ENCODE results near the gene CETP. TPM values are rescaled to one million over a fixed set of nuclear protein-coding genes. Genes with fewer than 3 reads are reported as not detected.
A peak's percentile ranks its signal among the peaks of the same experiment; 100 is the strongest.

The CETP gene
- total RNA-seq, 1 experiment from 2014 or later, result not detected

DNA sequence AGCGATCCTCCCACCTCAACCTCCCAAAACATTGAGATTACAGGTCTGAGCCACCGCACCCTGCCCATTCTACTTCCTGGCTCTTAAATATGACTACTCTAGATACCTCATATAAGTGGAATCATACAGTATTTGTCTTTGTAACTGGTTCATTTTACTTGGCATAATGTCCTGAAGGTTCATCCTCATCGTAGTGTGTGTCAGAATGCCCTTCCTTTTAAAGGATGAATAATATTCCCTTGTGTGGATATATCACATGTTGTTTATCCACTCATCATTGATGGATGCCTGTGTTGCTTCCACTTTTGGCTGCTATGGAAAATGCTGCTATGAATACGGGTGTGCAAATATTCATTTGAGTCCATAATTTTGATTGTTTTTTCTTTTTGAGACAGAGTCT is 5.7 kb upstream of the CETP start:
- no peak overlapping the region for H3K4me3 ChIP-seq (ENCODE audit: low read length)
- H3K79me2 ChIP-seq (ENCODE audit: low read length), result no peaks in the 10 kb centered on the region
- CTCF ChIA-PET, result no interaction called here
- DNase-seq (no peak), ATAC-seq (no peak)
- no peaks in the 10 kb centered on the region for H3F3A ChIP-seq (ENCODE audit: low read length, unreplicated experiment)
- H3K27me3 ChIP-seq (ENCODE audit: low read length), result no peaks in the 10 kb centered on the region
- no TSS peak for BruUV-seq (replicated peaks)
- no peak overlapping the region for H2AFZ ChIP-seq (ENCODE audit: low read length)
- TF ChIP-seq, protein P1, sequence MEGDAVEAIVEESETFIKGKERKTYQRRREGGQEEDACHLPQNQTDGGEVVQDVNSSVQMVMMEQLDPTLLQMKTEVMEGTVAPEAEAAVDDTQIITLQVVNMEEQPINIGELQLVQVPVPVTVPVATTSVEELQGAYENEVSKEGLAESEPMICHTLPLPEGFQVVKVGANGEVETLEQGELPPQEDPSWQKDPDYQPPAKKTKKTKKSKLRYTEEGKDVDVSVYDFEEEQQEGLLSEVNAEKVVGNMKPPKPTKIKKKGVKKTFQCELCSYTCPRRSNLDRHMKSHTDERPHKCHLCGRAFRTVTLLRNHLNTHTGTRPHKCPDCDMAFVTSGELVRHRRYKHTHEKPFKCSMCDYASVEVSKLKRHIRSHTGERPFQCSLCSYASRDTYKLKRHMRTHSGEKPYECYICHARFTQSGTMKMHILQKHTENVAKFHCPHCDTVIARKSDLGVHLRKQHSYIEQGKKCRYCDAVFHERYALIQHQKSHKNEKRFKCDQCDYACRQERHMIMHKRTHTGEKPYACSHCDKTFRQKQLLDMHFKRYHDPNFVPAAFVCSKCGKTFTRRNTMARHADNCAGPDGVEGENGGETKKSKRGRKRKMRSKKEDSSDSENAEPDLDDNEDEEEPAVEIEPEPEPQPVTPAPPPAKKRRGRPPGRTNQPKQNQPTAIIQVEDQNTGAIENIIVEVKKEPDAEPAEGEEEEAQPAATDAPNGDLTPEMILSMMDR (conservative IDR thresholded peaks at IDR 0.05; ENCODE audit: low read depth, low read length), result no peak
- TF ChIP-seq EZH2phosphoT487 (IDR thresholded peaks at IDR 0.05; ENCODE audit: borderline replicate concordance, low read length) (no peak), EZH2 (IDR thresholded peaks at IDR 0.05; ENCODE audit: low read length, unreplicated experiment) (no peak)
- no peaks in the 10 kb centered on the region for H3K9me2 ChIP-seq (replicated peaks; ENCODE audit: low read length)
- H3K27ac ChIP-seq (ENCODE audit: low read length), result no peak overlapping the region
- H3K4me2 ChIP-seq (ENCODE audit: low read length), result no peak overlapping the region
- H3K9me3 ChIP-seq (ENCODE audit: low read length), result no peaks in the 10 kb centered on the region
- H3K4me1 ChIP-seq (ENCODE audit: insufficient read depth, low read length), result no peaks in the 10 kb centered on the region
- intact Hi-C loops (cut with micrococcal nuclease), result no loop called here
- POLR2A ChIA-PET (ENCODE audit: unreplicated experiment), result no interaction called here
- H3K9ac ChIP-seq (ENCODE audit: low read length), result no peak overlapping the region
- no peaks in the 10 kb centered on the region for H3K36me3 ChIP-seq (ENCODE audit: low read depth, low read length)
- no peaks in the 10 kb centered on the region for H4K20me1 ChIP-seq (ENCODE audit: low read length)

DNA sequence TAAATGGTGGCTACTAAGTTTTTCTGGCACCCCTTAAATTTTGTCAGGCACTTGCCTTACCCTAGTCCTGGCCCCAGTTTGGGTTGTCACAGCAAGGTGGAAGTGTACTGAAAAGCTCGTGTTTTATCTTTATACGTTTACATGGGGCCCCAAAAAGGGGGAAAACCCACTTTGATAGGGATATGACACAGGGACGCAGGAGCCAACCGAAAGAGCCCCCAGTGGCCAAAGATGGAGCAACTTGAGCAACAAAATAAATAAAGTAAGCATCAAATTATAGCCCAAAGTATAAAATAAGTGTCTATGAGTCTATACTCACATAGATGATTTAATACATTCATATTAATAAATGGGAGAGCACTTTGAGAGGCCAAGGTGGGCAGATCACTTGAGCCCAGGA is 5.0 kb upstream of the CETP start:
- ChIA-PET CTCF (no interaction called here), POLR2A (ENCODE audit: unreplicated experiment) (no interaction called here)
- Histone ChIP-seq H3K9ac (ENCODE audit: low read length) (no peak overlapping the region), H3K4me2 (ENCODE audit: low read length) (no peak overlapping the region), H3K9me3 (ENCODE audit: low read length) (no peaks in the 10 kb centered on the region), H3K27me3 (ENCODE audit: low read length) (no peaks in the 10 kb centered on the region), H2AFZ (ENCODE audit: low read length) (no peak overlapping the region), H4K20me1 (ENCODE audit: low read length) (no peaks in the 10 kb centered on the region), H3K9me2 (replicated peaks; ENCODE audit: low read length) (no peaks in the 10 kb centered on the region), H3K79me2 (ENCODE audit: low read length) (no peaks in the 10 kb centered on the region), H3K27ac (ENCODE audit: low read length) (no peak overlapping the region), H3K36me3 (ENCODE audit: low read depth, low read length) (no peaks in the 10 kb centered on the region), H3K4me1 (ENCODE audit: insufficient read depth, low read length) (no peaks in the 10 kb centered on the region), H3K4me3 (ENCODE audit: low read length) (no peak overlapping the region), H3F3A (ENCODE audit: low read length, unreplicated experiment) (no peaks in the 10 kb centered on the region)
- BruUV-seq (replicated peaks), result no TSS peak
- TF ChIP-seq EZH2phosphoT487 (IDR thresholded peaks at IDR 0.05; ENCODE audit: borderline replicate concordance, low read length) (no peak), EZH2 (IDR thresholded peaks at IDR 0.05; ENCODE audit: low read length, unreplicated experiment) (no peak)
- TF ChIP-seq, protein P1 (conservative IDR thresholded peaks at IDR 0.05; ENCODE audit: low read depth, low read length), result peak; percentile 32; the same call in 1 of the 2 replicates
- intact Hi-C loops (cut with micrococcal nuclease), result no loop called here
- ATAC-seq (no peak), DNase-seq (no peak)

DNA sequence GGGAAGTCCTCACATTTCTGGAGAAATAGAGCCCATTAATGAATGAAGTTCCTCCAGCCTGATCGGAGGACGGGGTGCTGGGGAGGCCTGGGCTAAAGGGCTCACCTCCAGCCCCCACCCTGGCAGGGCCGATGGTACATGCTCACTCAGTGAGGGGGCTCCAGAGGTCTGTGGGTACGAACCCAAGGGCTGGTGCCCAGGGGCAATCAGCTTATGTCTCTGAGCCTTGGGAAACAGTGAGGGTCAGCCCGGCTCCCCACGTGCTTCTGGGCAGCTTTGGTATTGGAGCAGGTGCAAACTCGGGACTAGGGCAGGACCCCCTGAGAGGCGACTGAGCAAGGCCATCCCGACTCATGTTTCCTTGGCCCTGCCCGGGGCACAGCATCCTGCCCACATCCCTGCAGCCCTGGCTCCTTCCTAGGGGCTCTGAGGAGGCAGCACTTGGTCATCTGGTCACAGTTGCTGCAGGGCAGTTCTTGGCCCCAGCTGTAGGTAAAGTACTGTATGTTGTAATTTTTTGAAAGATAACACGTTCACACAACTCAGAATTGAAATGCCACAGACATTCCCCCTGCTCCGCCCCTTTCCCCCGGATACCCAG is 969 bp upstream of the CETP start:
- H3K9me2 ChIP-seq (replicated peaks; ENCODE audit: low read length), result no peaks in the 10 kb centered on the region
- peaks cover 7% of the 10 kb centered on the region; the same call in 1 of the 2 replicates for H3K4me1 ChIP-seq (ENCODE audit: insufficient read depth, low read length)
- H3K4me3 ChIP-seq (ENCODE audit: low read length), result no peak overlapping the region
- DNase-seq (no peak), ATAC-seq (no peak)
- H3K36me3 ChIP-seq (ENCODE audit: low read depth, low read length), result peaks cover 2% of the 10 kb centered on the region; the same call in 1 of the 2 replicates
- ChIA-PET CTCF (no interaction called here), POLR2A (ENCODE audit: unreplicated experiment) (no interaction called here)
- no peaks in the 10 kb centered on the region for H3K27me3 ChIP-seq (ENCODE audit: low read length)
- no peaks in the 10 kb centered on the region for H3K79me2 ChIP-seq (ENCODE audit: low read length)
- H3K9ac ChIP-seq (ENCODE audit: low read length), result no peak overlapping the region
- no peak overlapping the region for H3K27ac ChIP-seq (ENCODE audit: low read length)
- H3K9me3 ChIP-seq (ENCODE audit: low read length), result no peaks in the 10 kb centered on the region
- TF ChIP-seq, protein P1 (conservative IDR thresholded peaks at IDR 0.05; ENCODE audit: low read depth, low read length), result no peak
- TF ChIP-seq EZH2phosphoT487 (IDR thresholded peaks at IDR 0.05; ENCODE audit: borderline replicate concordance, low read length), result no peak
- TF ChIP-seq EZH2 (IDR thresholded peaks at IDR 0.05; ENCODE audit: low read length, unreplicated experiment), result no peak
- intact Hi-C loops (cut with micrococcal nuclease), result no loop called here
- H2AFZ ChIP-seq (ENCODE audit: low read length), result no peak overlapping the region
- H4K20me1 ChIP-seq (ENCODE audit: low read length), result no peaks in the 10 kb centered on the region
- H3K4me2 ChIP-seq (ENCODE audit: low read length), result no peak overlapping the region
- no TSS peak for BruUV-seq (replicated peaks)
- H3F3A ChIP-seq (ENCODE audit: low read length, unreplicated experiment), result no peaks in the 10 kb centered on the region

Measured in PC-3 (cell line).